Measurements from ENCODE around the gene CASK.

- TF ChIP-seq POLR2A (IDR thresholded peaks at IDR 0.05): no peak
- TF ChIP-seq, protein P1, sequence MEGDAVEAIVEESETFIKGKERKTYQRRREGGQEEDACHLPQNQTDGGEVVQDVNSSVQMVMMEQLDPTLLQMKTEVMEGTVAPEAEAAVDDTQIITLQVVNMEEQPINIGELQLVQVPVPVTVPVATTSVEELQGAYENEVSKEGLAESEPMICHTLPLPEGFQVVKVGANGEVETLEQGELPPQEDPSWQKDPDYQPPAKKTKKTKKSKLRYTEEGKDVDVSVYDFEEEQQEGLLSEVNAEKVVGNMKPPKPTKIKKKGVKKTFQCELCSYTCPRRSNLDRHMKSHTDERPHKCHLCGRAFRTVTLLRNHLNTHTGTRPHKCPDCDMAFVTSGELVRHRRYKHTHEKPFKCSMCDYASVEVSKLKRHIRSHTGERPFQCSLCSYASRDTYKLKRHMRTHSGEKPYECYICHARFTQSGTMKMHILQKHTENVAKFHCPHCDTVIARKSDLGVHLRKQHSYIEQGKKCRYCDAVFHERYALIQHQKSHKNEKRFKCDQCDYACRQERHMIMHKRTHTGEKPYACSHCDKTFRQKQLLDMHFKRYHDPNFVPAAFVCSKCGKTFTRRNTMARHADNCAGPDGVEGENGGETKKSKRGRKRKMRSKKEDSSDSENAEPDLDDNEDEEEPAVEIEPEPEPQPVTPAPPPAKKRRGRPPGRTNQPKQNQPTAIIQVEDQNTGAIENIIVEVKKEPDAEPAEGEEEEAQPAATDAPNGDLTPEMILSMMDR (IDR thresholded peaks at IDR 0.05): no peak
Observed at GRCh38 chrX:41515376-41515775, 408.0 kb downstream of the CASK start.
